ENCODE measurements around the gene SETD3.

GRCh38 chr14:99402285-99402648, 78.4 kb downstream of the SETD3 start:
- TF ChIP-seq CTCF (IDR thresholded peaks at IDR 0.05; ENCODE audit: control extremely low read depth in 1 of 3, insufficient read depth in 1 of 3, low read depth in 1 of 3, low read length in 3 of 3) (no peak), CHD2 (IDR thresholded peaks at IDR 0.05; ENCODE audit: low read length) (no peak), HDAC6 (IDR thresholded peaks at IDR 0.05; ENCODE audit: low read depth, low read length) (no peak), CBX8 (IDR thresholded peaks at IDR 0.05; ENCODE audit: borderline replicate concordance, low read depth, low read length) (no peak), ZNF274 (IDR thresholded peaks at IDR 0.05; ENCODE audit: borderline replicate concordance, extremely low read depth, low read length) (no peak), BRCA1 (IDR thresholded peaks at IDR 0.05; ENCODE audit: low read depth, low read length) (no peak)

All from H1 (cell line).